ENCODE results near the gene GPRIN2.
"Not testable (repeated sequence)": the region's sequence is repeated elsewhere in the genome, so short reads cannot be mapped to it uniquely, and the experiment has no call there.

Gene GPRIN2

DNA sequence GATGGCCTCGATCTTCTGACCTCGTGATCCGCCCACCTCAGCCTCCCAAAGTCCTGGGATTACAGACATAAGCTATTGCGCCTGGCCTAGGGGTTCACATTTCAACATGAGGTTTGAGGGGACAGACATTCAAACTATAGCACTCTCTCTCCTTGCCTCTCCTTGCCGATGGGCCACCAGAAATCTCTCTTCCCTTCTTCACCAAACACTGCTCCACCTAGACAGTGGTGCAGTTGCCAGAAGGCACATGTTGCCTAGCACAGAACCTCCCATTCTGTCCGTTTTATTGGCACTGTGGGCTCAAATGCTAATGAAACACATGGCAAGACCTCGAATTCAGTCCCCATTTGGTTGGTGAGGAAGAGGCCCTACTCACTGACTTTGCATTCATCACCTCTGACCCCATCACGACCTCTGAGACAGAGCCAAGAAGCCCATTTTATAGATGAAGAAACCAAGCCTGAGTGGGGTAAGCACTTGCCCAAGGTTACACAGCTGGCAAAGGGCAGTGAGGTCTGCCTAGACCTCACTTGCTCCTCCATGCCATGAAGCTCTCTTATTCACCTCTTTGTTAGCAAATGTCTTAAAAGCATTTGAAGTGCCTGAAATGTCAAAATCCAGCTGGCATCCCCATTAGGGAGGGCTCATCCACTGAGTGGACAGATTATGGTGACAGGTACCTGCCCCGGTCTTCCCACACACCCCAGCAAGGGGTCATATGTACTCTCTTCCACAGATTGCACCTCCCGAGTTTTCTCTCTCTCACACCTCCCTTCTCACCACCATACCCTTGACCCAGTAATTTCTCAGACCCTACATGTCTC lies 34.0 kb downstream of the GPRIN2 start:
- in situ Hi-C loops (cut with MboI; ENCODE audit: low sequenced_read_pairs): no loop called here

- in situ Hi-C loops (cut with MboI; ENCODE audit: low sequenced_read_pairs): no loop called here
Observed at GRCh38 chr10:46520941-46521340, 35.5 kb downstream of the GPRIN2 start.

GRCh38 chr10:46520381-46520780 lies 36.1 kb downstream of the GPRIN2 start:
- in situ Hi-C loops (cut with MboI; ENCODE audit: low sequenced_read_pairs): no loop called here

GRCh38 chr10:46518028-46518725 lies 38.3 kb downstream of the GPRIN2 start:
- in situ Hi-C loops (cut with MboI; ENCODE audit: low sequenced_read_pairs): no loop called here

DNA sequence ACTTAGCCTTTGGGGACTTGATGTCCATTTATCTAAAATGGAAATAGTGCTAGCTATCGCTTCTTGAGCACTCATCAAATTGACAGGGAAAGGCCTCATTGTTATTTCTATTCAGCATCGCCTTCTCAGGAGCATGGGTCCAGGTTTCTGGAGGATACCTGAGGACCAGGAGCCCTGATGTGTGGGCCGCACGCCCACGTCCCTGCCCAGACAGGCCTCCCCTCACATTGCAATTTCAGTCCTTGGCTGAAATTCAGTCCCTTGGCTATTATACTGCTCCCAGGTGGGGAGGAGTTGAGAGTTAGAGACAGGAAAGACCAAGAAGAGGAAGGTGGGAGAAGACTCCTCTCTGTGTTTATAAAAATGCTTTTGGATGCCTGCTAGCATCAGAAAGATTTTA lies 38.9 kb downstream of the GPRIN2 start:
- in situ Hi-C loops (cut with MboI; ENCODE audit: low sequenced_read_pairs): no loop called here

GRCh38 chr10:46516660-46517416 lies 39.6 kb downstream of the GPRIN2 start:
- in situ Hi-C loops (cut with MboI; ENCODE audit: low sequenced_read_pairs): no loop called here

- in situ Hi-C loops (cut with MboI; ENCODE audit: low sequenced_read_pairs): no loop called here
Observed at GRCh38 chr10:46515793-46516192, 40.7 kb downstream of the GPRIN2 start.

GRCh38 chr10:46515366-46515765 lies 41.1 kb downstream of the GPRIN2 start:
- in situ Hi-C loops (cut with MboI; ENCODE audit: low sequenced_read_pairs): no loop called here

DNA sequence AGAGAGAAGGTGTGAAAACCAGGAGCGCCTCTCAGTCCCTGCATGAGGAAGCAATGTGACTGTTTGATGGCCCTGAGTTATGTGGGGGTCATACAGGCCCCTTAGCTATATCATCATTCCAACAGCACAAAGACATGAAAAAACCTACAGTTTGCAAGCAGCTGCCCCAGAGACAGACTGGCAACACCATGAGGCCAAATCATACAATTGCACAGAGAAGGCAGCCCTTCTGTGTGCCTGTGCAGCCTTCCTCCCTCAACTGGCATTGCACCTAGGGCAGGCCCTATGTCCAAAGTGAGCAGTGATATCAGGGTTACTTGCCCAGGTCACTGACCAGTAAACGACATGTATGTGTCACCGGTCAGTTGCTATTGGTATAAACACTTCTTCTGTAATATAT lies 41.6 kb downstream of the GPRIN2 start:
- in situ Hi-C loops (cut with MboI; ENCODE audit: low sequenced_read_pairs): no loop called here

DNA sequence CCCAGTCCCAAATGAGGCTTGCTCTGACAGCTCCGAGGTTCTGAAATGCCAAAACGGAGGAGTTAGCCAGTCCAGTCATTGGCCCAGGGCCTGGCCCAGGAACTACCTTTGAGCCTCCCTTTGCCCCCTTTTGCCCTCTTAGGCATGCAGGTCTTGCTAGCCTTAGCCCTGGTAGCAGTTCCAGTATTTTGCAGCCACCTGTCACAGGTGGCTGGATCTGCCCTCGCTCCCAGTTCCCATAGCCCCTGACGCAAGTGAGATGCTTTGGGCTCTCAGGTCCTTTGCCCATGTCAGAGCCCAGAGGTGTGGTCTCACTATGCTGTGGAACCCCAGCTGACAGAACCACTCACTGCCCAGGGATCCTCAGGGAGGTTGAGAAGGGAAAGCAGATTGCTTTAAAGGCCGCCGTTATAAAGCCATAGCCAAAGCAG lies 42.0 kb downstream of the GPRIN2 start:
- in situ Hi-C loops (cut with MboI; ENCODE audit: low sequenced_read_pairs): no loop called here

DNA sequence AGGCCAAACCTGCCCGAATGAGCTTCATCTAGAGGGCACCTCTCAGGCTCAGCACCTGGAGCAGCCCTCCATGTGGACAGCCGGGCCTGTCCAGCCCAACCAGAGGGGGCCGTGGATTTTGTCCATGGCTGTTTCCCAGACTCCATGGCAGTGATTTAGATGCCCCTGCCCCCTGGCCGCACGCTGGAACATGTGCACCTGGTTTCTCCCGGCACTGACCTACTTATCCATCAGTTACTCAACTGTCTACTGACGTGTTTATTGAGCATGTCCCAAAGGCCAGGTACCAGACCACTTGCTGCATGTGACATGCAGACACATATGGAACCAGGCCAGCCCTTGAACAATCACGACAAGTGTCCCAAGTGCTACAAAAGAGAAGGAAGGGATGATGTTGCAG lies 43.1 kb downstream of the GPRIN2 start:
- in situ Hi-C loops (cut with MboI; ENCODE audit: low sequenced_read_pairs): not testable (repeated sequence)

DNA sequence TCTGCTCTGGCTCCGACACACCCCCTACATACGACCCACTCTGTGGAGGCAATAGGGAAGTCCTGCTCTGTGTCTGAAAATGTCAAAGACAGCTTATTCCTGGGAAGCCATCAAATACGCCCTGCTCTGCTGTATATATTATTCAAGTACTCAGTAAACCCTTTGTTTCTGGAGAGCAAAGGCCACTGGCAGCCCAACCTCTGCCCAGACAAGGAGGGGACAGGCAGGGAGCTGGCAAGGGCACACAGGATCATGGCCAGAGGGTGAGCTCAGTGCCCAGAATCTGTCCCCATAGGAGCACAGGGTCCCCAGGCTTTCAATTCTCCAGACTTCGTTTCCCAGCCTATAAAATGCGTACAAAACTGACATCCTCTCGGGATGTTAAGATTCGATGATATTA lies 43.7 kb downstream of the GPRIN2 start:
- in situ Hi-C loops (cut with MboI; ENCODE audit: low sequenced_read_pairs): not testable (repeated sequence)

- in situ Hi-C loops (cut with MboI; ENCODE audit: low sequenced_read_pairs): not testable (repeated sequence)
Observed at GRCh38 chr10:46512002-46512401, 44.5 kb downstream of the GPRIN2 start.

Data from HL-60/S4 (cell line).